Measurements from ENCODE around the gene DEFB113. TPM values are rescaled to one million over a fixed set of nuclear protein-coding genes. Genes with fewer than 3 reads are reported as not detected.

The DEFB113 gene, protein sequence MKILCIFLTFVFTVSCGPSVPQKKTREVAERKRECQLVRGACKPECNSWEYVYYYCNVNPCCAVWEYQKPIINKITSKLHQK
- not detected for total RNA-seq

DNA sequence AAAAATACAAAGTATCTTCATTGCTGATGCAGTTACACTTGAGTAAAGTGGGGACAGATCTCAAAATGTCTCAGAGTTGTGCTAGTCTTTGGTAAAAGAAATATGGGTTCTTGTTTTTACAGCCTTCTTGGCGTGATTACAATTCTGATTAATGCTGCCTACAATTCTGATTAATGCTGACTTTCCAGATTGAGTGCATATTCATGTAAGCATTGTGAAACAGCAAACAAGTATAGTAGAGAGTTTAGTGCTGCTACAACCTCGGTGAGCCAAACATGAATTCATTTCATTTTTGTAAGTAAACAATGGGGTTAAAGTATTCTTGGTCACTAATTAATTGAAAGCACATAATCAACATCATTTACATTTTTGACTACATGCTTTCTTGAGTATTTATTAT lies at the start of gene DEFB113:
DEFB113 (minus strand) TSS at position 21 of the 400 bp plus-strand sequence; CDS start at position 21, 0 bp downstream.
- no peak for DNase-seq (ENCODE audit: low spot score in 2 of 2)
- WGBS, 2 donors: 55 to 60% methylated on average over 2 of the region's 2 CpGs
- H3K36me3 ChIP-seq: no peaks in the 10 kb centered on the region
- H3K27me3 ChIP-seq: no peaks in the 10 kb centered on the region
- no peaks in the 10 kb centered on the region for H3K4me1 ChIP-seq
- no peak within 1 kb of the TSS for H3K4me3 ChIP-seq
- no peak within 1 kb of the TSS for H3K27ac ChIP-seq
- H3K9me3 ChIP-seq: no peaks in the 10 kb centered on the region
- TF ChIP-seq POLR2A (IDR thresholded peaks at IDR 0.05) (no peak), EP300 (IDR thresholded peaks at IDR 0.05) (no peak)
- TF ChIP-seq, protein P1, sequence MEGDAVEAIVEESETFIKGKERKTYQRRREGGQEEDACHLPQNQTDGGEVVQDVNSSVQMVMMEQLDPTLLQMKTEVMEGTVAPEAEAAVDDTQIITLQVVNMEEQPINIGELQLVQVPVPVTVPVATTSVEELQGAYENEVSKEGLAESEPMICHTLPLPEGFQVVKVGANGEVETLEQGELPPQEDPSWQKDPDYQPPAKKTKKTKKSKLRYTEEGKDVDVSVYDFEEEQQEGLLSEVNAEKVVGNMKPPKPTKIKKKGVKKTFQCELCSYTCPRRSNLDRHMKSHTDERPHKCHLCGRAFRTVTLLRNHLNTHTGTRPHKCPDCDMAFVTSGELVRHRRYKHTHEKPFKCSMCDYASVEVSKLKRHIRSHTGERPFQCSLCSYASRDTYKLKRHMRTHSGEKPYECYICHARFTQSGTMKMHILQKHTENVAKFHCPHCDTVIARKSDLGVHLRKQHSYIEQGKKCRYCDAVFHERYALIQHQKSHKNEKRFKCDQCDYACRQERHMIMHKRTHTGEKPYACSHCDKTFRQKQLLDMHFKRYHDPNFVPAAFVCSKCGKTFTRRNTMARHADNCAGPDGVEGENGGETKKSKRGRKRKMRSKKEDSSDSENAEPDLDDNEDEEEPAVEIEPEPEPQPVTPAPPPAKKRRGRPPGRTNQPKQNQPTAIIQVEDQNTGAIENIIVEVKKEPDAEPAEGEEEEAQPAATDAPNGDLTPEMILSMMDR (IDR thresholded peaks at IDR 0.05): no peak

DNA sequence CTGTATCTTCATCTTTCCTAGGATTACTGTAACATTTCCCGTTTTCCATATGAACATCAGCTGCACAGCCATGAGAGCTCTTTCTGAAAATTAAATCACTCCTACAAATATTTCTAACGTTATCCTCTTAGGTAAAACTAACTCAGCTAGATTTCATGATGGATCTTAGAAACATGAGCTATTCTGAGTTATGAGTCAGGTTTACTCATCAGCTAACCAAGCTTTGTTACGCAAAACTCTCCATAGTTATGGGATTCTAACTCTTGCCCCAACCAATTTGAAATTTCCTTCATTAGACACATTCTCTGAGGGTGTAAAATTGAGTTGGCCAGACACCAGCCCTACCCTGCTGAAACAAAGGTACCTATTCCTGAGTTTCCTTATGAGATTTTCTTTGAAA lies 38.4 kb upstream of the DEFB113 start:
- no peaks in the 10 kb centered on the region for H3K9me3 ChIP-seq
- no peak overlapping the region for H3K4me3 ChIP-seq
- 82 to 83% methylated on average over 3 of the region's 3 CpGs for WGBS, 2 donors
- H3K4me1 ChIP-seq: no peaks in the 10 kb centered on the region
- TF ChIP-seq EP300 (IDR thresholded peaks at IDR 0.05): no peak
- TF ChIP-seq, protein P1 (IDR thresholded peaks at IDR 0.05): no peak
- TF ChIP-seq POLR2A (IDR thresholded peaks at IDR 0.05): no peak
- DNase-seq (ENCODE audit: low spot score in 2 of 2): no peak
- no peaks in the 10 kb centered on the region for H3K27me3 ChIP-seq
- H3K27ac ChIP-seq: no peak overlapping the region
- H3K36me3 ChIP-seq: no peaks in the 10 kb centered on the region

DNA sequence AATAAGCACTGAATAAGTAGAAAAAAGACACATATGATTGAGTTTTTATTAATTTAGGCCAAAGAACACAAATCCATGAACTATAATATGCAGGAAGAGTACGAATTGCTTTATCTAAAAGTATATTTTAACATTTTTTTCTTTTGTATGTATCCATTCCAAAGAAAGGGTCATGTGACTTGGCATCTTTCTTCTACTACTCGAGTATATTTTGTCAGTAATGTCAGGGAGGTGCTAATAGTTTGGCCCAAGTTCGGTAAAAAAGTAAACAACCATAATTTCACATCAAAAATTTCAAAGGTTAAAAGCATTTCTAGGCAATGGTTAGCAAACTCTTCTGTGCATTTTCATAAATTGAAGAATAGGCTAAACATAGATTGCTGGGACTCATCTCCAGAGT lies 33.7 kb upstream of the DEFB113 start:
- TF ChIP-seq, protein P1 (IDR thresholded peaks at IDR 0.05): no peak
- TF ChIP-seq POLR2A (IDR thresholded peaks at IDR 0.05) (no peak), EP300 (IDR thresholded peaks at IDR 0.05) (no peak)
- Histone ChIP-seq H3K27ac (no peak overlapping the region), H3K9me3 (no peaks in the 10 kb centered on the region), H3K27me3 (no peaks in the 10 kb centered on the region), H3K36me3 (no peaks in the 10 kb centered on the region), H3K4me3 (no peak overlapping the region), H3K4me1 (no peaks in the 10 kb centered on the region)
- 54 to 57% methylated on average over 3 of the region's 3 CpGs for WGBS, 2 donors
- no peak for DNase-seq (ENCODE audit: low spot score in 2 of 2)

DNA sequence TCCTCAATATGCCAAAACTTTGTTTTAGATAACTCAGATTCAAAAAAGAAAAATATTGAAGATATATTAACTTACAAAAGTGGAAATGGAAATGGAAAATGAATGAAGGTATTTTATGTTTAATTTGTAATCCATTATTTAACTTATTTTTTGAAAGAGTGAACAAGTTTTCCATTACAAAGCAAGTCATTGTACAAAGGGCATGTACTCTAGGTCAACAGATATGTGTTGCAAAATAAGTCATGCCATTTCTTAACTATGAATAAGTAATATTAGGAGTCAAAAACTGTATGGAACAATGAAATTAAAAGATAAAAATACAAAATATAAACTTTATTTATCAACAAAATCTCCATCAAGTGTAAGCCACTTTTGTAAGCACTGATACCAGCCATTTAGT lies 25.9 kb upstream of the DEFB113 start:
- H3K27ac ChIP-seq: no peak overlapping the region
- H3K9me3 ChIP-seq: no peaks in the 10 kb centered on the region
- no peak overlapping the region for H3K4me3 ChIP-seq
- TF ChIP-seq POLR2A (IDR thresholded peaks at IDR 0.05): no peak
- TF ChIP-seq EP300 (IDR thresholded peaks at IDR 0.05): no peak
- TF ChIP-seq, protein P1 (IDR thresholded peaks at IDR 0.05): no peak
- DNase-seq (ENCODE audit: low spot score in 2 of 2): no peak
- no peaks in the 10 kb centered on the region for H3K27me3 ChIP-seq
- no peaks in the 10 kb centered on the region for H3K4me1 ChIP-seq
- no peaks in the 10 kb centered on the region for H3K36me3 ChIP-seq

DNA sequence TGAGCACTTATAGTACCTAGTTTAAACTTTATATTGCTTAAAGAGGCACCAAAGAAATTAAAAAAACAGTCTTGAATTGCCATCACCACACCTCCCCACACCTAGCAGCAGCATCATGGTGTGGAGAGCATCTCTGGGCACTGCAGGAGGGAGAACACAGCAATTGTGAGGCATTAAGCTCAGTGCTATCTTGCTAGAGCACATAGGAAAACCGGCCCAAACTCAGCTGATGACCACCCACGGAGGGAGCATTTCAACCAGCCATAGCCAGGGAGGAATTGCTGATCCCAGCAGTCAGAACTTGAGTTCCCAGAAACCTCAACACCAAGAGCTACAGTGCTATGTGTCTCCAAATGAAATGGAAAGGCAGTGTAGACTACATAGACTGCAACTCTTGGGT lies 19.5 kb upstream of the DEFB113 start:
- Histone ChIP-seq H3K4me3 (no peak overlapping the region), H3K36me3 (no peaks in the 10 kb centered on the region), H3K27ac (no peak overlapping the region), H3K4me1 (no peaks in the 10 kb centered on the region), H3K9me3 (no peaks in the 10 kb centered on the region), H3K27me3 (no peaks in the 10 kb centered on the region)
- DNase-seq (ENCODE audit: low spot score in 2 of 2): no peak
- WGBS, 2 donors: 38 to 63% methylated on average over 2 of the region's 2 CpGs
- no peak for TF ChIP-seq POLR2A (IDR thresholded peaks at IDR 0.05)
- TF ChIP-seq, protein P1 (IDR thresholded peaks at IDR 0.05): no peak
- no peak for TF ChIP-seq EP300 (IDR thresholded peaks at IDR 0.05)
